CD4-positive, alpha-beta T cell treated with Interleukin-2 at 100 ng/mL for 4 hours (primary cell): ENCODE results near the gene ZNF384.
A peak's percentile ranks its signal among the peaks of the same experiment; 100 is the strongest.
"Not testable (repeated sequence)": the region's sequence is repeated elsewhere in the genome, so short reads cannot be mapped to it uniquely, and the experiment has no call there.

Experiments
- DNase-seq: peaks from one replicate; pipeline ENCODE4 v3.0.0-alpha.2; 2020; ENCODE audit warnings: low spot score

The ZNF384 gene

GRCh38 chr12:6688999-6689882 is at the start of gene ZNF384:
Gene ZNF384 (minus strand): TSS chr12:6689375. CDS start chr12:6679520, 9,855 bp downstream.
- peak; percentile 98 for DNase-seq

GRCh38 chr12:6736754-6737153 is 47.6 kb upstream of the ZNF384 start:
- no peak for DNase-seq

GRCh38 chr12:6735448-6736191 is 46.4 kb upstream of the ZNF384 start:
- peak; percentile 38 for DNase-seq

- DNase-seq, result no peak
These were observed 45.6 kb upstream of the ZNF384 start for GRCh38 chr12:6734506-6735387.

GRCh38 chr12:6730169-6730568 is 41.0 kb upstream of the ZNF384 start:
- DNase-seq, result no peak

GRCh38 chr12:6729186-6729585 is 40.0 kb upstream of the ZNF384 start:
- DNase-seq, result no peak

- no peak for DNase-seq
These were observed 36.2 kb upstream of the ZNF384 start for GRCh38 chr12:6725350-6725749.

GRCh38 chr12:6724409-6724797 is 35.2 kb upstream of the ZNF384 start:
- DNase-seq, result peak; percentile 12

GRCh38 chr12:6723607-6724408 is 34.6 kb upstream of the ZNF384 start, which contains the start of gene COPS7A:
Gene COPS7A (plus strand): TSS chr12:6724046. CDS start chr12:6724657, 611 bp downstream.
- DNase-seq, result peak; percentile 99

- no peak for DNase-seq
These were observed 33.7 kb upstream of the ZNF384 start for GRCh38 chr12:6722863-6723262.

GRCh38 chr12:6716874-6717437 is 27.8 kb upstream of the ZNF384 start:
- no peak for DNase-seq

GRCh38 chr12:6716031-6716873 is 27.1 kb upstream of the ZNF384 start:
- not testable (repeated sequence) for DNase-seq

- DNase-seq, result no peak
These were observed 19.8 kb upstream of the ZNF384 start for GRCh38 chr12:6708960-6709394.

GRCh38 chr12:6708351-6708750 is 19.2 kb upstream of the ZNF384 start:
- DNase-seq, result not testable (repeated sequence)

GRCh38 chr12:6703631-6704030 is 14.5 kb upstream of the ZNF384 start:
- no peak for DNase-seq

- DNase-seq, result no peak
These were observed 12.0 kb upstream of the ZNF384 start for GRCh38 chr12:6701078-6701768.

GRCh38 chr12:6700646-6701051 is 11.5 kb upstream of the ZNF384 start, which contains the start of gene PIANP:
Gene PIANP (minus strand): TSS chr12:6700815. CDS start chr12:6698061, 2,754 bp downstream.
- DNase-seq, result peak; percentile 26

- no peak for DNase-seq
These were observed 10.9 kb upstream of the ZNF384 start for GRCh38 chr12:6699989-6700645.
